ENCODE measurements around the gene METTL21C. TPM values are rescaled to one million over a fixed set of nuclear protein-coding genes. Genes with fewer than 3 reads are reported as not detected.
A peak's percentile ranks its signal among the peaks of the same experiment; 100 is the strongest.

Gene METTL21C
- 10 to 100 TPM in 1 of 4 donors, 1 to 10 TPM in 2, under 1 TPM in 1; 0.19 to 12.5 (median 2.6) TPM for total RNA-seq
- under 1 TPM; 0.25 to 0.34 (median 0.31) TPM for polyA plus RNA-seq
- long read RNA-seq, donor 1, partial matches to known transcripts: 0 of 2 reads
- long read RNA-seq, donor 1, other reads (novel, unspliced or antisense): 2 of 2 reads
- long read RNA-seq, donor 2: 0 reads

DNA sequence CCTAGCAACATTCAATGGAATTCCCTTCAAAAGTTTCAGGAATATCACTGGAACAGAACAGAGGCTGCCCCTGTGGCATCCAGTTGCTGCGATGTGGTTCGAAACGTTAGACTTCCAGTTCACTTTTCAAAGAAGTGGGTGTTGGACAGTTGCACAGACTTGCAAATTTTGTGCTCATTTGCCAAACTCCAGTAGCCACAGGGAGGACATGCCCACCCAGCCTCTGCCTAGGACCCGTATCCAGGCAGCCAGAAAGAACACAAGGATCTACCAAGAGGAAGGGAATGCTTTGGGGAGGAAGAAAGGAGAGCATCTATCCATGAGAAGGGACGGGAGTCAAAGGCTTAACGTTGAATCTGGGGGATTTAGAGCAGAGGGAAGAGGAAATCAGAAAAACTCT is at the start of gene METTL21C:
Gene METTL21C (minus strand): TSS at position 108 of the 400 bp plus-strand sequence. CDS start 546 bp downstream, outside the sequence.
- peaks cover 8% of the 10 kb centered on the region for H3K9me3 ChIP-seq
- intact Hi-C loops (cut with DNase I): no loop called here
- no peaks in the 10 kb centered on the region for H3K36me3 ChIP-seq (ENCODE audit: insufficient read depth in 1 of 2, low read depth in 1 of 2)
- peaks cover 33% of the 10 kb centered on the region for H3K4me1 ChIP-seq
- TF ChIP-seq, protein P1, sequence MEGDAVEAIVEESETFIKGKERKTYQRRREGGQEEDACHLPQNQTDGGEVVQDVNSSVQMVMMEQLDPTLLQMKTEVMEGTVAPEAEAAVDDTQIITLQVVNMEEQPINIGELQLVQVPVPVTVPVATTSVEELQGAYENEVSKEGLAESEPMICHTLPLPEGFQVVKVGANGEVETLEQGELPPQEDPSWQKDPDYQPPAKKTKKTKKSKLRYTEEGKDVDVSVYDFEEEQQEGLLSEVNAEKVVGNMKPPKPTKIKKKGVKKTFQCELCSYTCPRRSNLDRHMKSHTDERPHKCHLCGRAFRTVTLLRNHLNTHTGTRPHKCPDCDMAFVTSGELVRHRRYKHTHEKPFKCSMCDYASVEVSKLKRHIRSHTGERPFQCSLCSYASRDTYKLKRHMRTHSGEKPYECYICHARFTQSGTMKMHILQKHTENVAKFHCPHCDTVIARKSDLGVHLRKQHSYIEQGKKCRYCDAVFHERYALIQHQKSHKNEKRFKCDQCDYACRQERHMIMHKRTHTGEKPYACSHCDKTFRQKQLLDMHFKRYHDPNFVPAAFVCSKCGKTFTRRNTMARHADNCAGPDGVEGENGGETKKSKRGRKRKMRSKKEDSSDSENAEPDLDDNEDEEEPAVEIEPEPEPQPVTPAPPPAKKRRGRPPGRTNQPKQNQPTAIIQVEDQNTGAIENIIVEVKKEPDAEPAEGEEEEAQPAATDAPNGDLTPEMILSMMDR (IDR thresholded peaks at IDR 0.05): no peak
- H3K27ac ChIP-seq: peak within 1 kb of the TSS; percentile 79
- H3K27me3 ChIP-seq (ENCODE audit: insufficient read depth in 3 of 3, low read length in 2 of 3): no peaks in the 10 kb centered on the region
- peak within 1 kb of the TSS; percentile 47 for H3K4me3 ChIP-seq
- ATAC-seq (no peak), DNase-seq (no peak)
- 41 to 62% (median 41%) methylated on average over 6 of the region's 6 CpGs for WGBS, 3 donors

DNA sequence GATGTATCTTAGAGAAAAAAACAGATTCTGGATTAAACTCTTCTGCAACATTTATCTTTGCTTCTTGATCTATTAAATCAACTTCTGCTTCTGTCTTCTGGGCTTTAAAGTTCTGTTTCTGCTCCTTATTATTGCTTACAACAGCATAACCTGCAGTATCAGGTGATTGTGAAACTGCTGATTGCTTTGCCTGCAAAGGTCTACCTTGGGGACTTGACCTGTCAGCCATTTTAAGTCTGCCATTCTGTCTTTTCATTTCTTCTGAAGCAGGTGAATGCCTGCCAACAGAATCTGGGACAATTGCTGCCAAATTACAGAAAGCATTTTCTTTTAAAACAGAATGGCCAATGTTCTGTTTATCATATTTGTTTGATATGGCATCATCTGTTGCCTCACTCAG is 47.7 kb upstream of the METTL21C start:
- TF ChIP-seq, protein P1 (IDR thresholded peaks at IDR 0.05): no peak
- H3K9me3 ChIP-seq: no peaks in the 10 kb centered on the region
- DNase-seq (no peak), ATAC-seq (no peak)
- H3K4me3 ChIP-seq: no peak overlapping the region
- H3K27me3 ChIP-seq (ENCODE audit: insufficient read depth in 3 of 3, low read length in 2 of 3): peaks cover 0 to 6% (median 0%) of the 10 kb centered on the region in 3 donors
- no peaks in the 10 kb centered on the region for H3K36me3 ChIP-seq (ENCODE audit: insufficient read depth in 1 of 2, low read depth in 1 of 2)
- no peak overlapping the region for H3K27ac ChIP-seq
- H3K4me1 ChIP-seq: no peaks in the 10 kb centered on the region
- intact Hi-C loops (cut with DNase I): no loop called here

DNA sequence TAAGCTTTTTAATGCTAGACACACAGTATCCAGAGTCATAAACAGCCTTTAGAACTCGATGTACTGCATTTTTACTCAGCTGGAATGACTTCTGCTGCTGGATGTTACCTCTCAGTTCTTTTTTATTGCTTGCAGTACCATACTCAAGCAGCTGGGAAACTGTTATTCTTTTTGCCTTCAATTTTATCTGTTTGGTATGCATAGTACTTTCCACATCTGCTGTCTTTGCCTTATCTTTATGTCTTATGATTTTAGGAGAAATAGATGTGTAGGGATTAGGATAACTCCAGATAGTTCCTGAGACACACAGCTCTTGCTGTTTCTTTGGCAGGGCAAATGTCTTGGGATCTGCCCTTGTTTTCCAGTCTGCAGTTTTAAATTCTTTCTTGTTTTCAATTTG is 47.3 kb upstream of the METTL21C start:
- Histone ChIP-seq H3K36me3 (ENCODE audit: insufficient read depth in 1 of 2, low read depth in 1 of 2) (no peaks in the 10 kb centered on the region), H3K4me1 (no peaks in the 10 kb centered on the region), H3K27me3 (ENCODE audit: insufficient read depth in 3 of 3, low read length in 2 of 3) (peaks cover 0 to 6% (median 0%) of the 10 kb centered on the region in 3 donors), H3K4me3 (no peak overlapping the region), H3K27ac (no peak overlapping the region), H3K9me3 (no peaks in the 10 kb centered on the region)
- no peak for DNase-seq
- 39 to 53% (median 50%) methylated on average over 1 of the region's 1 CpG for WGBS, 3 donors
- no peak for ATAC-seq
- TF ChIP-seq, protein P1 (IDR thresholded peaks at IDR 0.05): no peak
- intact Hi-C loops (cut with DNase I): no loop called here

DNA sequence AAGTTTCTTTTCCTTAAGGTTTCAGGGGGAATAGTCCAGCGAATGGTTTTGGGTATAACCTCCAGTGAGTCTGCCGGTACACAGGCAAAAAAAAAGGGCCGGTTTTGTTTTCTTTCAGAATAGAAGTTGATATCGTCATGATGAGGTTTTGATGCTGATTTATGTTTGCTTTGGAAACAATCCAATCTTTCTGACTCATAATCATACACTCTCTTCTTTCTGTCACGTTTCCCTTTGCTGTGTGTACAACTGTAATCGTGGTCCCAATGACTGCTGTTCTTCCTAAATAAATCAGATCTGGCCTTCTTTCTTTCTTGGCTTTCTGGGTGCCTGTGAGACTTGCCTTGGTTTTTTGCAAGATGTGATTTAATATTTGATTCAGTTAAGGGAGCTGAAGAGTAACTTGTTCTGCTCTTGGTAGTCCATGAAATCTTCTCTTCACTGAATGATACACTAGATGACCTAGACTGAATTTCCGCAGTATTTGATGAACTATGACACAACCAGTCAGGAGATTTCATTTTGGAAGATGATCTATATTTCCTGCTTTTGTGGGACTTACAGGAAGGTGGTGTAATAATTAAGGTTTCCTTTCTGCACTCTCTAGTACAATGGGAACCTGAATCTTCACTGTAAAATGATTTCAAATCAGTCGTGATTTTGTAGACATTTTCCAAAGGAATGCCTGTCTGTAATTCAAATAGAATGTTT is 34.9 kb upstream of the METTL21C start:
- ATAC-seq (no peak), DNase-seq (no peak)
- intact Hi-C loops (cut with DNase I): no loop called here
- no peaks in the 10 kb centered on the region for H3K27me3 ChIP-seq (ENCODE audit: insufficient read depth in 3 of 3, low read length in 2 of 3)
- no peaks in the 10 kb centered on the region for H3K36me3 ChIP-seq (ENCODE audit: insufficient read depth in 1 of 2, low read depth in 1 of 2)
- 44 to 54% (median 50%) methylated on average over 8 of the region's 8 CpGs for WGBS, 3 donors
- TF ChIP-seq, protein P1 (IDR thresholded peaks at IDR 0.05): no peak
- H3K9me3 ChIP-seq: no peaks in the 10 kb centered on the region
- no peak overlapping the region for H3K4me3 ChIP-seq
- no peaks in the 10 kb centered on the region for H3K4me1 ChIP-seq
- no peak overlapping the region for H3K27ac ChIP-seq

All from psoas muscle (tissue), 8 donors.